GM23338 (cell line): ENCODE measurements around the gene PDP2. TPM values are rescaled to one million over a fixed set of nuclear protein-coding genes. Genes with fewer than 3 reads are reported as not detected.

ENCODE experiments used
- ATAC-seq: fragments of 200-7000 bp; cut with Tn5 transposase; 3 replicates; pipeline ENCODE4 v1.9.1; 2020
- DNase-seq: peaks from one replicate; pipeline ENCODE4 v3.0.0-alpha.2; 2015; ENCODE audit warnings: low spot score
- H2AFZ ChIP-seq: fragments of 200-600 bp; sonication (generic); 2 replicates; pipeline ENCODE4 v1.8.0; 2016; ENCODE audit warnings: antibody characterized with exemption, mild to moderate bottlenecking, moderate library complexity
- H3F3A ChIP-seq: fragments of 200-600 bp; sonication (generic); replicated peaks from 2 replicates; pipeline ENCODE4 v1.8.0; 2017; ENCODE audit warnings: antibody characterized with exemption, mixed run types, low read depth
- H3K27ac ChIP-seq: fragments of 200-600 bp; sonication (generic); 2 replicates; pipeline ENCODE4 v1.6.1; 2016; ENCODE audit warnings: low read depth
- H3K27me3 ChIP-seq: fragments of 200-600 bp; sonication (generic); 2 replicates; pipeline ENCODE4 v1.8.0; 2016; ENCODE audit warnings: mild to moderate bottlenecking, mixed run types, moderate library complexity; ENCODE audit not compliant: insufficient read depth
- H3K36me3 ChIP-seq: fragments of 200-600 bp; sonication (generic); 2 replicates; pipeline ENCODE4 v1.8.0; 2016; ENCODE audit warnings: mild to moderate bottlenecking; ENCODE audit not compliant: insufficient read depth
- H3K4me1 ChIP-seq: fragments of 200-600 bp; sonication (generic); 2 replicates; pipeline ENCODE4 v1.8.0; 2016; ENCODE audit warnings: mild to moderate bottlenecking, moderate library complexity; ENCODE audit not compliant: insufficient read depth
- H3K4me2 ChIP-seq: fragments of 200-600 bp; sonication (generic); 2 replicates; pipeline ENCODE4 v1.7.1; 2017; ENCODE audit warnings: mixed run types
- H3K4me3 ChIP-seq: fragments of 200-600 bp; sonication (generic); 2 replicates; pipeline ENCODE4 v1.6.1; 2016; ENCODE audit warnings: mixed run types
- H3K79me2 ChIP-seq: fragments of 200-600 bp; sonication (generic); replicated peaks from 2 replicates; pipeline ENCODE4 v1.8.0; 2017; ENCODE audit warnings: mild to moderate bottlenecking; ENCODE audit not compliant: insufficient read depth
- H3K9me2 ChIP-seq: fragments of 200-600 bp; sonication (generic); 2 replicates; pipeline ENCODE4 v1.8.0; 2017; ENCODE audit not compliant: insufficient read depth
- H4K20me1 ChIP-seq: fragments of 200-600 bp; sonication (generic); replicated peaks from 2 replicates; pipeline ENCODE4 v1.8.0; 2017; ENCODE audit warnings: mild to moderate bottlenecking; ENCODE audit not compliant: insufficient read depth
- H3K27ac Mint-ChIP-seq: 2 replicates; pipeline ENCODE4 v1.8.0; 2020; ENCODE audit warnings: inconsistent platforms, mild to moderate bottlenecking, moderate library complexity, mixed read lengths
- H3K27me3 Mint-ChIP-seq: 3 replicates; pipeline ENCODE4 v1.8.0; 2022; ENCODE audit warnings: low read depth, mild to moderate bottlenecking, moderate library complexity, mixed read lengths, inconsistent platforms; ENCODE audit not compliant: insufficient read depth, poor library complexity
- H3K36me3 Mint-ChIP-seq: 3 replicates; pipeline ENCODE4 v1.8.0; 2021; ENCODE audit warnings: low read depth, mild to moderate bottlenecking, inconsistent platforms, moderate library complexity, mixed read lengths
- H3K4me1 Mint-ChIP-seq: 3 replicates; pipeline ENCODE4 v1.8.0; 2020; ENCODE audit warnings: mild to moderate bottlenecking, inconsistent platforms, mixed read lengths
- H3K4me3 Mint-ChIP-seq: 3 replicates; pipeline ENCODE4 v1.8.0; 2021; ENCODE audit warnings: moderate library complexity, mild to moderate bottlenecking, inconsistent platforms, mixed read lengths
- H3K9me3 Mint-ChIP-seq: 3 replicates; pipeline ENCODE4 v1.8.0; 2020; ENCODE audit warnings: moderate library complexity, mild to moderate bottlenecking, inconsistent platforms, mixed read lengths
- CREB1 ChIP-seq: fragments of 250-450 bp; sonication (Bioruptor Pico); IDR thresholded peaks from 2 replicates; pipeline ENCODE4 v1.5.0; 2020; ENCODE audit warnings: low read depth, mild to moderate bottlenecking, moderate library complexity
- CTCF ChIP-seq, 2 experiments: fragments of 200-600 bp in 1 of 2; sonication (generic) in 1 of 2; conservative IDR thresholded peaks; 2 replicates each; pipeline versions ENCODE4 v1.5.1 to v1.6.1; 2016 to 2017; ENCODE audit warnings: antibody characterized with exemption in 2 of 2, low read depth in 2 of 2, mild to moderate bottlenecking in 2 of 2, moderate library complexity in 1 of 2
- JUNB ChIP-seq: IDR thresholded peaks from one replicate; pipeline ENCODE4 v1.6.1; 2016; ENCODE audit warnings: antibody characterized with exemption; ENCODE audit not compliant: unreplicated experiment
- NANOG ChIP-seq: IDR thresholded peaks from 2 replicates; pipeline ENCODE4 v1.6.1; 2016; ENCODE audit warnings: antibody characterized with exemption, borderline replicate concordance
- REST ChIP-seq: IDR thresholded peaks from one replicate; pipeline ENCODE4 v1.6.1; 2018; ENCODE audit warnings: antibody characterized with exemption; ENCODE audit not compliant: unreplicated experiment
- STAT1 ChIP-seq: IDR thresholded peaks from one replicate; pipeline ENCODE4 v1.6.1; 2016; ENCODE audit warnings: antibody characterized with exemption; ENCODE audit not compliant: unreplicated experiment
- ZNF462 ChIP-seq: fragments of 250-450 bp; sonication (Bioruptor Pico); IDR thresholded peaks from 2 replicates; pipeline ENCODE4 v1.5.0; 2020; ENCODE audit warnings: mild to moderate bottlenecking, moderate library complexity
- polyA plus RNA-seq: library from polyadenylated mRNA; unstranded; fragments of >200 nt; fragmentation: Nextera tagmentation; extraction: Ambion mirVana; gene quantifications from 2 replicates; pipeline ENCODE4 v1.2.1, GENCODE V29; 2016
- total RNA-seq: library from RNA; depleted of rRNA; stranded (reverse); fragments of >200 nt; shearing (Covaris generic); gene quantifications from 2 replicates; pipeline ENCODE4 v1.2.3, GENCODE V29; 2014

Gene PDP2
- total and polyA plus RNA-seq, 2 experiments from 2014 or later, result 9.0 to 23.2 TPM

GRCh38 chr16:66845080-66845410 lies 35.3 kb upstream of the PDP2 start (continued):
- TF ChIP-seq CTCF (conservative IDR thresholded peaks at IDR 0.05; ENCODE audit: low read depth in 2 of 2) (no peak), JUNB (no peak), CREB1 (CRISPR knock-in tag) (no peak), STAT1 (no peak)

- Histone ChIP-seq H3K27ac (no peak overlapping the region), H3K4me3 (no peak overlapping the region), H2AFZ (no peak overlapping the region), H3F3A (0 out of 2 replicates have a peak, but pooled peaks cover 6% of the 10 kb centered on the region), H3K4me2 (peak overlapping the region; percentile 86; the same call in 1 of the 2 replicates), H3K9me2 (no peaks in the 10 kb centered on the region; the same call in 1 of the 2 replicates), H3K79me2 (no peaks in the 10 kb centered on the region), H3K36me3 (no peaks in the 10 kb centered on the region), H4K20me1 (no peaks in the 10 kb centered on the region), H3K4me1 (no peaks in the 10 kb centered on the region; the same call in 1 of the 2 replicates), H3K27me3 (peaks cover 51% of the 10 kb centered on the region)
- no peak overlapping the region for H3K27ac Mint-ChIP-seq
- no peak for ATAC-seq
- H3K4me3 Mint-ChIP-seq, result peak overlapping the region; percentile 76; the same call in 2 of the 3 replicates
- H3K9me3 Mint-ChIP-seq, result no peaks in the 10 kb centered on the region; the same call in 2 of the 3 replicates
- no peak for DNase-seq
- no peak for TF ChIP-seq REST
- TF ChIP-seq ZNF462 (CRISPR knock-in tag), result no peak
- TF ChIP-seq NANOG, result no peak
- H3K4me1 Mint-ChIP-seq, result peaks cover 16% of the 10 kb centered on the region
- no peaks in the 10 kb centered on the region for H3K36me3 Mint-ChIP-seq
- H3K27me3 Mint-ChIP-seq, result peaks cover 40% of the 10 kb centered on the region
These were observed 34.5 kb upstream of the PDP2 start for GRCh38 chr16:66845791-66846221.
